ENCODE measurements around the gene MEGF10.

DNA sequence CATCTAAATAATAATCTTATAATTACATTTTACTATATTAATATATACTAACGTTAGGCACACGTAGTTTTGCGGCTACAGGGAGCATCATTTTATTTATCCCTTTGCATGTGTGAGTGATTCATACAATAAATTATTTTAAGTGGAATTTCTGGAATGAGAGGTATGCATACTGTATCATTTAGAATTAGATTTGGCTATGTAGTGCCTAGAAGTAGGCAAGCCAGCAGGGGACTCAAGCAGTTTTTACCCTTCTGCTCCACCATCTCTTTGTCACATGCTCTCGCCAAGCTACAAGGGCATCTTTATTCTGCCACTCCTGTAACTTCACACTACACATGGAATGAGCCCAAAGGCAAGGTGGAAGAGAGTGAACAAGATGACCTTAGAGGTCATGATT is 60.8 kb downstream of the MEGF10 start:
- TF ChIP-seq, protein P1, sequence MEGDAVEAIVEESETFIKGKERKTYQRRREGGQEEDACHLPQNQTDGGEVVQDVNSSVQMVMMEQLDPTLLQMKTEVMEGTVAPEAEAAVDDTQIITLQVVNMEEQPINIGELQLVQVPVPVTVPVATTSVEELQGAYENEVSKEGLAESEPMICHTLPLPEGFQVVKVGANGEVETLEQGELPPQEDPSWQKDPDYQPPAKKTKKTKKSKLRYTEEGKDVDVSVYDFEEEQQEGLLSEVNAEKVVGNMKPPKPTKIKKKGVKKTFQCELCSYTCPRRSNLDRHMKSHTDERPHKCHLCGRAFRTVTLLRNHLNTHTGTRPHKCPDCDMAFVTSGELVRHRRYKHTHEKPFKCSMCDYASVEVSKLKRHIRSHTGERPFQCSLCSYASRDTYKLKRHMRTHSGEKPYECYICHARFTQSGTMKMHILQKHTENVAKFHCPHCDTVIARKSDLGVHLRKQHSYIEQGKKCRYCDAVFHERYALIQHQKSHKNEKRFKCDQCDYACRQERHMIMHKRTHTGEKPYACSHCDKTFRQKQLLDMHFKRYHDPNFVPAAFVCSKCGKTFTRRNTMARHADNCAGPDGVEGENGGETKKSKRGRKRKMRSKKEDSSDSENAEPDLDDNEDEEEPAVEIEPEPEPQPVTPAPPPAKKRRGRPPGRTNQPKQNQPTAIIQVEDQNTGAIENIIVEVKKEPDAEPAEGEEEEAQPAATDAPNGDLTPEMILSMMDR (IDR thresholded peaks at IDR 0.05; ENCODE audit: poor library complexity, severe bottlenecking) = no peak
- TF ChIP-seq EP300 (conservative IDR thresholded peaks at IDR 0.05; ENCODE audit: poor library complexity, severe bottlenecking) (no peak), EZH2 (IDR thresholded peaks at IDR 0.05; ENCODE audit: borderline replicate concordance, insufficient read depth, low read length, poor library complexity, severe bottlenecking) (no peak), POLR2AphosphoS5 (IDR thresholded peaks at IDR 0.05) (no peak), TAF1 (IDR thresholded peaks at IDR 0.05; ENCODE audit: low read depth) (no peak), RAD21 (conservative IDR thresholded peaks at IDR 0.05) (no peak)
- TF ChIP-seq, protein P2, sequence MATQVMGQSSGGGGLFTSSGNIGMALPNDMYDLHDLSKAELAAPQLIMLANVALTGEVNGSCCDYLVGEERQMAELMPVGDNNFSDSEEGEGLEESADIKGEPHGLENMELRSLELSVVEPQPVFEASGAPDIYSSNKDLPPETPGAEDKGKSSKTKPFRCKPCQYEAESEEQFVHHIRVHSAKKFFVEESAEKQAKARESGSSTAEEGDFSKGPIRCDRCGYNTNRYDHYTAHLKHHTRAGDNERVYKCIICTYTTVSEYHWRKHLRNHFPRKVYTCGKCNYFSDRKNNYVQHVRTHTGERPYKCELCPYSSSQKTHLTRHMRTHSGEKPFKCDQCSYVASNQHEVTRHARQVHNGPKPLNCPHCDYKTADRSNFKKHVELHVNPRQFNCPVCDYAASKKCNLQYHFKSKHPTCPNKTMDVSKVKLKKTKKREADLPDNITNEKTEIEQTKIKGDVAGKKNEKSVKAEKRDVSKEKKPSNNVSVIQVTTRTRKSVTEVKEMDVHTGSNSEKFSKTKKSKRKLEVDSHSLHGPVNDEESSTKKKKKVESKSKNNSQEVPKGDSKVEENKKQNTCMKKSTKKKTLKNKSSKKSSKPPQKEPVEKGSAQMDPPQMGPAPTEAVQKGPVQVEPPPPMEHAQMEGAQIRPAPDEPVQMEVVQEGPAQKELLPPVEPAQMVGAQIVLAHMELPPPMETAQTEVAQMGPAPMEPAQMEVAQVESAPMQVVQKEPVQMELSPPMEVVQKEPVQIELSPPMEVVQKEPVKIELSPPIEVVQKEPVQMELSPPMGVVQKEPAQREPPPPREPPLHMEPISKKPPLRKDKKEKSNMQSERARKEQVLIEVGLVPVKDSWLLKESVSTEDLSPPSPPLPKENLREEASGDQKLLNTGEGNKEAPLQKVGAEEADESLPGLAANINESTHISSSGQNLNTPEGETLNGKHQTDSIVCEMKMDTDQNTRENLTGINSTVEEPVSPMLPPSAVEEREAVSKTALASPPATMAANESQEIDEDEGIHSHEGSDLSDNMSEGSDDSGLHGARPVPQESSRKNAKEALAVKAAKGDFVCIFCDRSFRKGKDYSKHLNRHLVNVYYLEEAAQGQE (IDR thresholded peaks at IDR 0.05; ENCODE audit: borderline replicate concordance) = no peak

Data from neural cell (in vitro differentiated cells).